HepG2 (cell line): ENCODE measurements around the gene CA11. TPM values are rescaled to one million over a fixed set of nuclear protein-coding genes. Genes with fewer than 3 reads are reported as not detected.

ENCODE experiments used
- CBX5 ChIP-seq: sonication (generic); formaldehyde crosslinking; IDR thresholded peaks from 2 replicates; pipeline ENCODE4 v1.4.0; 2020; ENCODE audit warnings: missing genetic modification reagents, borderline replicate concordance
- CENPX ChIP-seq: sonication (generic); formaldehyde crosslinking; IDR thresholded peaks from 2 replicates; pipeline ENCODE4 v1.9.0; 2021; ENCODE audit warnings: mild to moderate bottlenecking, missing genetic modification reagents, moderate library complexity
- CHCHD3 ChIP-seq: sonication (generic); formaldehyde crosslinking; IDR thresholded peaks from 2 replicates; pipeline ENCODE4 v1.8.0; 2022; ENCODE audit warnings: mild to moderate bottlenecking, missing genetic modification reagents, moderate library complexity
- HNF4A ChIP-seq: sonication (generic); formaldehyde crosslinking; IDR thresholded peaks from 2 replicates; pipeline ENCODE4 v1.4.0; 2020; ENCODE audit warnings: missing genetic modification reagents
- KDM6A ChIP-seq: IDR thresholded peaks from 2 replicates; pipeline ENCODE4 v1.6.1; 2016; ENCODE audit warnings: low read depth
- MXD4 ChIP-seq: IDR thresholded peaks from 2 replicates; pipeline ENCODE4 v1.6.1; 2016; ENCODE audit warnings: mild to moderate bottlenecking, missing biosample characterization, missing genetic modification reagents
- NCOA5 ChIP-seq: sonication (generic); formaldehyde crosslinking; IDR thresholded peaks from 2 replicates; pipeline ENCODE4 v1.4.0; 2020; ENCODE audit warnings: missing genetic modification reagents
- POLR2AphosphoS5 ChIP-seq: IDR thresholded peaks from 2 replicates; pipeline ENCODE4 v1.6.1; 2012; ENCODE audit warnings: low read depth, low read length
- REXO4 ChIP-seq: sonication (generic); formaldehyde crosslinking; IDR thresholded peaks from 2 replicates; pipeline ENCODE4 v1.8.0; 2022; ENCODE audit warnings: missing genetic modification reagents, mild to moderate bottlenecking, borderline replicate concordance
- ZFP36L2 ChIP-seq: sonication (generic); formaldehyde crosslinking; IDR thresholded peaks from 2 replicates; pipeline ENCODE4 v1.4.0; 2020; ENCODE audit warnings: missing genetic modification reagents
- ZFP91 ChIP-seq: sonication (generic); formaldehyde crosslinking; IDR thresholded peaks from 2 replicates; pipeline ENCODE4 v1.9.0; 2022; ENCODE audit warnings: missing genetic modification reagents, mild to moderate bottlenecking, borderline replicate concordance
- ZMYM3 ChIP-seq: sonication (generic); formaldehyde crosslinking; IDR thresholded peaks from 2 replicates; pipeline ENCODE4 v1.5.1; 2020; ENCODE audit warnings: mild to moderate bottlenecking, missing genetic modification reagents
- ZNF17 ChIP-seq: sonication (generic); formaldehyde crosslinking; IDR thresholded peaks from 2 replicates; pipeline ENCODE4 v1.5.0; 2020; ENCODE audit warnings: mild to moderate bottlenecking, missing genetic modification reagents
- ZNF331 ChIP-seq: sonication (generic); formaldehyde crosslinking; IDR thresholded peaks from 2 replicates; pipeline ENCODE4 v1.4.0; 2020; ENCODE audit warnings: missing genetic modification reagents
- ZNF501 ChIP-seq: sonication (generic); formaldehyde crosslinking; IDR thresholded peaks from 2 replicates; pipeline ENCODE4 v1.5.1; 2020; ENCODE audit warnings: mild to moderate bottlenecking, moderate library complexity, missing genetic modification reagents
- ZNF550 ChIP-seq: sonication (generic); formaldehyde crosslinking; IDR thresholded peaks from 2 replicates; pipeline ENCODE4 v1.4.0; 2020; ENCODE audit warnings: mild to moderate bottlenecking, missing genetic modification reagents, borderline replicate concordance
- ZNF556 ChIP-seq: sonication (generic); formaldehyde crosslinking; IDR thresholded peaks from 2 replicates; pipeline ENCODE4 v1.4.0; 2020; ENCODE audit warnings: mild to moderate bottlenecking, missing genetic modification reagents, borderline replicate concordance
- ZNF562 ChIP-seq: sonication (generic); formaldehyde crosslinking; IDR thresholded peaks from 2 replicates; pipeline ENCODE4 v1.8.0; 2022; ENCODE audit warnings: missing genetic modification reagents, borderline replicate concordance
- ZNF660 ChIP-seq: sonication (generic); formaldehyde crosslinking; IDR thresholded peaks from 2 replicates; pipeline ENCODE4 v1.5.1; 2020; ENCODE audit warnings: mild to moderate bottlenecking, low read depth, missing genetic modification reagents, borderline replicate concordance
- ZNF780A ChIP-seq: sonication (generic); formaldehyde crosslinking; IDR thresholded peaks from 2 replicates; pipeline ENCODE4 v1.8.0; 2022; ENCODE audit warnings: mild to moderate bottlenecking, missing genetic modification reagents, moderate library complexity
- ZNF839 ChIP-seq: sonication (generic); formaldehyde crosslinking; IDR thresholded peaks from 2 replicates; pipeline ENCODE4 v1.4.0; 2020; ENCODE audit warnings: missing genetic modification reagents, mild to moderate bottlenecking, borderline replicate concordance
- ZSCAN25 ChIP-seq: sonication (generic); formaldehyde crosslinking; IDR thresholded peaks from 2 replicates; pipeline ENCODE4 v1.8.0; 2022; ENCODE audit warnings: mild to moderate bottlenecking, missing genetic modification reagents
- polyA plus RNA-seq, 8 experiments: library from polyadenylated mRNA; depleted of rRNA in 3 of 8; stranded (reverse) in 7 of 8; unstranded in 1 of 8; fragments of >200 nt; fragmentation: Illumina TruSeq in 4 of 8; extraction: Trizol in 4 of 8; gene quantifications; 2 replicates each; pipeline versions ENCODE4 v1.2.1 to v1.2.3, GENCODE V29; 2011 to 2016; ENCODE audit warnings: low read depth in 4 of 8, missing spikeins in 1 of 8, mixed read lengths in 1 of 8; ENCODE audit not compliant: insufficient read depth in 1 of 8
- total RNA-seq, 5 experiments: library from RNA; depleted of rRNA; stranded (reverse); fragments of >200 nt; fragmentation: Illumina TruSeq; extraction: Trizol; gene quantifications; 2 replicates each; pipeline ENCODE4 v1.2.3, GENCODE V29; 2016; ENCODE audit warnings: low read depth in 1 of 5
- TF ChIP-seq, protein P1 (sequence below): sonication (generic); formaldehyde crosslinking; IDR thresholded peaks from 2 replicates; pipeline ENCODE4 v1.4.0; 2020; ENCODE audit warnings: mild to moderate bottlenecking, missing genetic modification reagents
- TF ChIP-seq, protein P2 (sequence below): sonication (generic); formaldehyde crosslinking; IDR thresholded peaks from 2 replicates; pipeline ENCODE4 v1.8.0; 2022; ENCODE audit warnings: mild to moderate bottlenecking, missing genetic modification reagents, borderline replicate concordance
- TF ChIP-seq, protein P3 (sequence below): sonication (generic); formaldehyde crosslinking; IDR thresholded peaks from 2 replicates; pipeline ENCODE4 v1.8.0; 2022; ENCODE audit warnings: mild to moderate bottlenecking, missing genetic modification reagents, moderate library complexity

The CA11 gene
- total and polyA plus RNA-seq, 2 of the 13 experiments (the other 11 are each of a cell fraction or from before 2014, with no cell fraction given), result 0.41 to 0.58 TPM

GRCh38 chr19:48646001-48646721 is at the start of gene CA11 (continued):
- TF ChIP-seq, protein P1, sequence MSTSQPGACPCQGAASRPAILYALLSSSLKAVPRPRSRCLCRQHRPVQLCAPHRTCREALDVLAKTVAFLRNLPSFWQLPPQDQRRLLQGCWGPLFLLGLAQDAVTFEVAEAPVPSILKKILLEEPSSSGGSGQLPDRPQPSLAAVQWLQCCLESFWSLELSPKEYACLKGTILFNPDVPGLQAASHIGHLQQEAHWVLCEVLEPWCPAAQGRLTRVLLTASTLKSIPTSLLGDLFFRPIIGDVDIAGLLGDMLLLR (CRISPR knock-in tag), result no peak; the same call in 1 of the 2 replicates
- TF ChIP-seq MXD4 (no peak), CENPX (no peak), ZFP36L2 (CRISPR knock-in tag) (no peak), CBX5 (CRISPR knock-in tag) (peak; percentile 32; the same call in 1 of the 2 replicates), REXO4 (no peak), ZNF562 (CRISPR knock-in tag) (no peak), ZNF501 (CRISPR knock-in tag) (no peak), ZMYM3 (CRISPR knock-in tag) (no peak), ZNF17 (no peak), ZNF331 (CRISPR knock-in tag) (0 out of 2 replicates have a peak, but pooled peaks have one; percentile 28), NCOA5 (CRISPR knock-in tag) (no peak), KDM6A (CRISPR knock-in tag) (no peak), ZSCAN25 (CRISPR knock-in tag) (peak; percentile 93), CHCHD3 (CRISPR knock-in tag) (no peak), ZNF556 (CRISPR knock-in tag) (no peak), POLR2AphosphoS5 (no peak), ZNF839 (CRISPR knock-in tag) (no peak), ZFP91 (CRISPR knock-in tag) (peak; percentile 62; the same call in 1 of the 2 replicates), ZNF660 (CRISPR knock-in tag) (no peak), HNF4A (no peak), ZNF550 (CRISPR knock-in tag) (no peak), ZNF780A (CRISPR knock-in tag) (0 out of 2 replicates have a peak, but pooled peaks have one; percentile 20)
- TF ChIP-seq, protein P2, sequence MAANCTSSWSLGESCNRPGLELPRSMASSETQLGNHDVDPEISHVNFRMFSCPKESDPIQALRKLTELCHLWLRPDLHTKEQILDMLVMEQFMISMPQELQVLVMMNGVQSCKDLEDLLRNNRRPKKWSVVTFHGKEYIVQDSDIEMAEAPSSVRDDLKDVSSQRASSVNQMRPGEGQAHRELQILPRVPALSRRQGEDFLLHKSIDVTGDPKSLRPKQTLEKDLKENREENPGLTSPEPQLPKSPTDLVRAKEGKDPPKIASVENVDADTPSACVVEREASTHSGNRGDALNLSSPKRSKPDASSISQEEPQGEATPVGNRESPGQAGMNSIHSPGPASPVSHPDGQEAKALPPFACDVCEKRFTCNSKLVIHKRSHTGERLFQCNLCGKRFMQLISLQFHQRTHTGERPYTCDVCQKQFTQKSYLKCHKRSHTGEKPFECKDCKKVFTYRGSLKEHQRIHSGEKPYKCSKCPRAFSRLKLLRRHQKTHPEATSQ (CRISPR knock-in tag), result no peak
- TF ChIP-seq, protein P3, sequence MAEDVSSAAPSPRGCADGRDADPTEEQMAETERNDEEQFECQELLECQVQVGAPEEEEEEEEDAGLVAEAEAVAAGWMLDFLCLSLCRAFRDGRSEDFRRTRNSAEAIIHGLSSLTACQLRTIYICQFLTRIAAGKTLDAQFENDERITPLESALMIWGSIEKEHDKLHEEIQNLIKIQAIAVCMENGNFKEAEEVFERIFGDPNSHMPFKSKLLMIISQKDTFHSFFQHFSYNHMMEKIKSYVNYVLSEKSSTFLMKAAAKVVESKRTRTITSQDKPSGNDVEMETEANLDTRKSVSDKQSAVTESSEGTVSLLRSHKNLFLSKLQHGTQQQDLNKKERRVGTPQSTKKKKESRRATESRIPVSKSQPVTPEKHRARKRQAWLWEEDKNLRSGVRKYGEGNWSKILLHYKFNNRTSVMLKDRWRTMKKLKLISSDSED, result no peak
